GM11168 (cell line): ENCODE data around the gene NFE2L1.

Experiments
- in situ Hi-C: fragments of 300-500 bp; cut with MboI; formaldehyde crosslinking; loops from one replicate; pipeline ENCODE4 v1.12.0; 2022; ENCODE audit warnings: low sequenced_read_pairs; ENCODE audit not compliant: unreplicated experiment

Gene NFE2L1

GRCh38 chr17:48023400-48024148 lies 24.6 kb upstream of the NFE2L1 start:
- in situ Hi-C loops = no loop called here

DNA sequence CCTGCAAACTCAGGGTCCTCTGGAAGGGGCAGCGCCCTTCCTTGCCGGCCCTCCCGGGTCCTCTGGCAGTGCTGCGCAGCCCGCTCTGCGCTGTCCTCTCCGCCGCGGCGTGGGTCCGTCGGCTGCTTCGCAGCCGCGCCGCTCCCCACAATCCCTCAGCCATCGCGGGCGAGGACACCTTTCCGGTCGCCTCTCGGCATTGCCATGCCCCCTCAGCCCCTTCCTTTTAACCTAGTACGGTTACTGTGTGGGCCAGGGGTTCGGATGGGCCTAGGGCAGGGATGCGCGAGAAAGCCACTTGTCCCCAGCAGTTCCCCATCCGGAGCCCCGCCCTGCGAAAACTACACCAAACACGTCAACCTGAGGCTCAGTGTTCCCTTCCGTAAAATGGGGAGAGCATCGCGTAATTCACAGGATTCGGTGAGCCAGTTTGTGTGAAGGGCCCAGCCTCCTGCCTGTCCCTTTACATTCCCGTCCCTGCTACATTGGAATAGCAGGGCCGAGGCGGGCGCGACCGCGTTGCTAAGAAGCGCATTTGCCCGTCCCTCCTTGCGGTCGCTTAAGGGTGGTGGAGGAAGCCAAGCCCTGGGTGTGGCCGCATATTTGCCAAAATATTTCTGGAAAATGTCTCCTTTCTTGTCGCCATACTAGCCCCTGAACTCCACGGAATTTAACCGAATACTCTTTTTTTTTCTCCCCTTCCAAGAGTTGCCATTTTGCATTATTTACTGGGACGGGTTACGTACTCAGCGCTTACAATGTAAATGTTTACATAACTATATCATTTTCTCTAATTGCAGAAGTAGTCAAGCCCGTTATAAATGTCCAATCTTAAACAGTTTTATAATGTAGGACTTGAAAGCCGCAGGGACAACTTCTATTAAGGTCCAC lies 23.8 kb upstream of the NFE2L1 start:
- in situ Hi-C loops = no loop called here

DNA sequence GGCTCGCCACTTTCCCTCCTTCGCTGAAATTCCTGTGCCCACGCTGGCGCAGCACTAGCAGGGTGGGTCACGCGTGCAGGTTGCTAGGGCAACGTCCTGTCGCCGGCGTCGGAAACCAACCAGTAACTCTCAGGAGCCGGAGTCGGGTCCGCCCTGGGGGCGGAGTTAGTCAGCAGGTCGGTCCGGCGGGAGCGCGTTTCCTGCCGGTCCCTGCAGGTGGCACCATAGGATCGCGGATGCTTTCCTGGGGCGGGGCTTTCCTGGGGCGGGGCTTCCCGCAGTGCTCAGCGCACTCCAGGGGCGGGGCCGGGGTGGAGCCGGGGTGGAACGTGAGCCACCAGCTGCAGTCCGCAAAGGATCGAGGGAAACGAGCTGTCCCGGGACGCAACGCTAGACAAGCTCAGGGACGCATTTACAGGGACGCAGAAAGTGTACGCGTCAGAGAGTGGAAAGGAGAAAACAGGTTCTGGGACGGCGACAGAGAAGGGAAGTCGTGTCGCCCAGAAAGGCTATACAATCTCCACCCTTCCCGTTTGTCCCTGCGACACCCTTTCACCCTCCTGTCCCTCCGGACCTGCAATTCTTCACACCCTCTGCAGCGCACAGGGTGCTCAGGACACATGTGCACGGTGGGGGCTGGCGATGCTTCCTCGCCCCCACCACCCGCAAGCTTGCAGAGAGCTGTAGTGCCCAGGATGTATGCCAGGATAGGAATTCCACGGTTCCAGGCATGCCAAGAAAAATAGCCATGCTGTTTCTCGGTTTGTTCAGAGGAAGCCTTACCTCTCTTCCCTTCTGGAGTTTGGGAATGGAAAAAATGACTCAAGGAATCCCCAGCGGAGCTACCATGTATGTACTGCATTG lies 22.9 kb upstream of the NFE2L1 start:
- in situ Hi-C loops = no loop called here

GRCh38 chr17:48025904-48026501 lies 22.2 kb upstream of the NFE2L1 start:
- in situ Hi-C loops = no loop called here

GRCh38 chr17:48026502-48027321 lies 21.4 kb upstream of the NFE2L1 start:
- in situ Hi-C loops = no loop called here

GRCh38 chr17:48027322-48027981 lies 20.7 kb upstream of the NFE2L1 start:
- in situ Hi-C loops = no loop called here

DNA sequence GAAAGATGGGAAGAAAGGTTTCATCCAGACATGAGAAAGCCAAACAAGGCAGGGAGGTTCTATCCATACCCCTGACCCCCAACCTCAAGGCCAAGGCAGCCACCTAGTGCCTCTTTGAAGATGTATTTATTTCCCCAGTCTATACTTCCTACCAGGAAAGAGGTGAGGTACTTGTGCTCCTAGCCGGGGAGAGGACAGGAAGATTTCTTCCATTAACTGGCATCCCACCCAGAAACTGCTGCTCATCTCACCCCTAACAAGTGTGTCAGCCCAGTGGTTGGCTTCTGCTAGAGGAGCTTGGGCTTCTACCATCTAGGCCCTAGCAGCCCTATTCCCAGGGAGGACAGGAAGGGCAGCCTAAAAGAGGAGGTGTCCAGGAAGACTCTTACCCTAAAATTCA lies 19.4 kb upstream of the NFE2L1 start:
- in situ Hi-C loops = no loop called here

DNA sequence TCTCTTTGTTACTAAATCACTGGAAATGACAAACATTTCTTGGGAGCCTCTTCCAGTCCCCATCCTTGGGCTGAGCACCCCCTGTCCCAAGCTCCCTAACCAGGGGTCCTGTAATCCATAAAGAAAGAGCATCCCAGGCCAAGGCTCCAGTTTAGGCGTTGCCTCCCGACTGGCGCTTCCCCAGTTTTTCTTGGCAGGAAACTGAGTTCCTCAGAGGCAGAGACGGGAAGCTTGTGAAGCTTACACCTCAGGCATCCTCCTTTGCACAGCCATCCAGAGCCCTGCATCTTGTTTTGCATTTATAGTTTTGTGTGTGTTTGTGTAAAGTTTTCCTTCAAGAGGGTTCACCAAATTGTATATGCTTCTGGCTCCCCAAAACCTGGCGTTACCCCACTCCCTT lies 17.6 kb upstream of the NFE2L1 start:
- in situ Hi-C loops = loop anchor here (5.0 kb wide), 1 partner anchor 37 kb away; no protein-coding TSS in a partner anchor

GRCh38 chr17:48031966-48032365 lies 16.2 kb upstream of the NFE2L1 start:
- in situ Hi-C loops = loop anchor here (5.0 kb wide), 1 partner anchor 35 kb away; no protein-coding TSS in a partner anchor

- in situ Hi-C loops = loop anchor here (5.0 kb wide), 1 partner anchor 33 kb away; no protein-coding TSS in a partner anchor
Measured at GRCh38 chr17:48034734-48035133, 13.4 kb upstream of the NFE2L1 start.

- in situ Hi-C loops = no loop called here
Measured at GRCh38 chr17:48036693-48037035, 11.5 kb upstream of the NFE2L1 start.

GRCh38 chr17:48037036-48037837 lies 10.9 kb upstream of the NFE2L1 start, which contains the start of gene COPZ2:
Gene COPZ2 (minus strand): TSS chr17:48037797. CDS start chr17:48037777, 20 bp downstream.
- in situ Hi-C loops = no loop called here

DNA sequence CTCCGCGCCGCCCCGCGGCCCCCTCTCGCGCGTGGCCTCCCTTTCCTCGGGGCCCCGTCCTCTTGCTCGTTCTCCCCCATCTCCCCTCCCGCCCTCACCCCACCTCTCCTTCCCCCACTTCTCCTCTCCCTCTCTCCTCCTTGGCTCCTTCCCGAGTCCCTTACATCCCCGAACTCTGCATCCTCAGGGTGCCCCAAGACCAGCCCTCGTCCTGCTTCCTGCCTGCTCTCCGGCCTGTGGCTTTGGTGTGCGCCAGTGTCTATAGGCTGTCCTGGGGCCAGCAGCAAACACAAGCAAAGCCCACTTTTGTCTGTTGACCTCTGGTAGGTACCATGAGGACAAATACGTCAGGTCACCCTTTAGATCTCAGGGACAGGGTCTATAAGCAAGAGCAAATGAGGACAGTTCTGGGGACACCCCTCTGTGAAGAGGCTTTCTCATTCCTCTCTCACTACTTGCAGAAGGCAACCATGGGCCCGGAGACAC lies 10.3 kb upstream of the NFE2L1 start:
- in situ Hi-C loops = no loop called here

DNA sequence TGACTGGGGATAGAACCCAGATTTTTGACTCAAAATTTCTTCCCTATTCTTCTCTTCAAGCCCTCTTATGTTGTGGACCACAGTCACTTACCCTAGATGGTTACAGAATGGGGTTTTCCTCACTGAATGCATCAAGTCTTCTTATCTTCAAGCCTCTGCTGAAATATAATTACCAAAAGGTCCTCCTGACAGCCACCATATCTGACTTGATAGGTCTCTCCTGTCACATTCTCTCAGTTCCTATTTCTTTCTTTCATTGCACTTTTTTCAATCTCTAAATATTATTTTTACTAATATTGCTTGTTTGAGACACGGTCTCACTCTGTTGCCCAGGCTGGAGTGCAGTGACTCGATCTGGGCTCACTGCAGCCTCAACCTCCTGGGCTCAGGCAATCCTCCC lies 9.5 kb upstream of the NFE2L1 start:
- in situ Hi-C loops = no loop called here

DNA sequence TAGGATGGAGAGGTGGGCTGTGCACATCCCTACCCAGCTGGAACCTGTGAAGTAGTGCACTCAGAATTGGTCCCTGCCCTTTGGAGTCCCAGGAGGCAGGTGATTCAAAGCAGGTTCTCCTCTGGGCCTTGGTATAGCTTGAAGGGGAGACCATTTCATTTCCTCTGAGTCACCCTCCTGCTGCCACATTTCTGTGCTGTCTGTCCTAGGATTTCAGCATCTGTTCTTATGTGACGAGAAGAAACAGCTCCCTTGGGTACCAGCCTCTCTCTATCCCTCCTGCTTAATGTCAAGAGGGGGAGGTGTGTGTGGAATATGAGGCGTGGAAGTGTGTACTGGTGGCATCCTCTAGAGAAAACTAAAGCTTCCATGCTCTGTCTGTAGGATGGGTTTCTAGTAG lies 5.0 kb upstream of the NFE2L1 start:
- in situ Hi-C loops = no loop called here

DNA sequence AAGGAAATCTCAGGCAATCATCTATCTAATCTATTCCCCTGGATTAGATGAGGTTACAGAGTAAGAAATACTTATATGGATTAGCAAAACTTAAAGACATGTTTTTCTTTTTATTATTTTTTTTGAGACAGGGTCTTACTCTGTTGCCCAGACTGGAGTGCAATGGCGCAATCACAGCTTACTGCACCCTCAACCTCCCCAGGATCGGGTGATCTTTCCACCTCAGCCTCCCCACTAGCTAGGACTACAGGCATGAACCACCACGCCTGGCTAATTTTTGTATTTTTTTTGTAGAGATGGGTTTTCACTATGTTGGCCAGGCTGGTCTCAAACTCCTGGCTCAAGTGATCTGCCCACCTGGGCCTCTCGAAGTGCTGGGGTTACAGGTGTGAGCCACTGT lies 3.3 kb upstream of the NFE2L1 start:
- in situ Hi-C loops = no loop called here

- in situ Hi-C loops = no loop called here
Measured at GRCh38 chr17:48045316-48046001, 2.7 kb upstream of the NFE2L1 start.
